HEK293 (cell line): ENCODE measurements around the gene RAD9B.

ENCODE experiments used
- CTCF ChIA-PET: fragments of 350-600 bp; formaldehyde crosslinking; extraction: SDS; loops from one replicate; lab custom pipeline; 2021; ENCODE audit warnings: antibody characterized with exemption; lab: Yijun Ruan, JAX
- POLR2A ChIA-PET: fragments of 300-600 bp; formaldehyde crosslinking; extraction: SDS; loops from one replicate; lab custom pipeline; 2020; ENCODE audit warnings: antibody characterized with exemption, inconsistent platforms; lab: Yijun Ruan, JAX
- H3K27ac ChIP-seq: fragments of 200-500 bp; sonication (Bioruptor generic); 2 replicates; pipeline ENCODE4 v1.5.1; 2014; ENCODE audit warnings: low read depth, low read length, control low read depth, inconsistent platforms; ENCODE audit errors: extremely low read depth
- H3K36me3 ChIP-seq, 2 experiments: fragments of 200-500 bp in 1 of 2; sonication (Bioruptor generic) in 1 of 2; 1 replicate in 1 of 2; 2 replicates in 1 of 2; pipeline ENCODE4 v1.5.1; 2014 to 2017; ENCODE audit warnings: inconsistent platforms in 2 of 2, low read length in 2 of 2; ENCODE audit not compliant: control insufficient read depth in 2 of 2, insufficient read depth in 1 of 2
- H3K4me1 ChIP-seq: fragments of 200-500 bp; sonication (Bioruptor generic); 2 replicates; pipeline ENCODE4 v1.5.1; 2014; ENCODE audit warnings: mild to moderate bottlenecking, low read length, inconsistent platforms; ENCODE audit not compliant: control insufficient read depth, insufficient read depth
- H3K4me3 ChIP-seq: 2 replicates; pipeline ENCODE4 v1.5.1; 2011; ENCODE audit warnings: low read depth, mild to moderate bottlenecking, control low read depth, low read length, moderate library complexity
- H3K9me3 ChIP-seq: fragments of 200-500 bp; sonication (Bioruptor generic); 2 replicates; pipeline ENCODE4 v1.5.1; 2014; ENCODE audit warnings: low read depth, low read length, inconsistent platforms; ENCODE audit not compliant: control insufficient read depth, insufficient read depth
- KLF16 ChIP-seq: fragments of 450-650 bp; formaldehyde crosslinking; IDR thresholded peaks from 2 replicates; pipeline ENCODE4 v1.5.1; 2017; ENCODE audit warnings: missing biosample characterization, missing genetic modification characterization
- ZBTB21 ChIP-seq: fragments of 450-650 bp; formaldehyde crosslinking; IDR thresholded peaks from 2 replicates; pipeline ENCODE4 v1.5.1; 2017; ENCODE audit warnings: missing biosample characterization, missing genetic modification characterization
- ZFP3 ChIP-seq: fragments of 450-650 bp; formaldehyde crosslinking; IDR thresholded peaks from 2 replicates; pipeline ENCODE4 v1.5.1; 2016; ENCODE audit warnings: low read depth, missing biosample characterization, missing genetic modification characterization
- ZNF121 ChIP-seq: fragments of 450-650 bp; formaldehyde crosslinking; IDR thresholded peaks from 2 replicates; pipeline ENCODE4 v1.5.1; 2016; ENCODE audit warnings: missing biosample characterization, missing genetic modification characterization
- ZNF140 ChIP-seq: fragments of 450-650 bp; formaldehyde crosslinking; IDR thresholded peaks from 2 replicates; pipeline ENCODE4 v1.5.1; 2016; ENCODE audit warnings: missing biosample characterization, missing genetic modification characterization
- ZNF184 ChIP-seq: fragments of 450-650 bp; IDR thresholded peaks from 2 replicates; pipeline ENCODE4 v1.5.1; 2018; ENCODE audit warnings: missing biosample characterization, mild to moderate bottlenecking, missing genetic modification characterization
- ZNF37A ChIP-seq: fragments of 450-650 bp; IDR thresholded peaks from 2 replicates; pipeline ENCODE4 v1.5.1; 2018; ENCODE audit warnings: missing biosample characterization, missing genetic modification characterization
- ZNF391 ChIP-seq: fragments of 450-650 bp; formaldehyde crosslinking; IDR thresholded peaks from 2 replicates; pipeline ENCODE4 v1.5.1; 2016; ENCODE audit warnings: low read depth, missing biosample characterization, missing genetic modification characterization, borderline replicate concordance
- ZNF416 ChIP-seq: fragments of 450-650 bp; formaldehyde crosslinking; IDR thresholded peaks from 2 replicates; pipeline ENCODE4 v1.5.1; 2016; ENCODE audit warnings: missing biosample characterization, missing genetic modification characterization
- ZNF585B ChIP-seq: fragments of 450-650 bp; formaldehyde crosslinking; IDR thresholded peaks from 2 replicates; pipeline ENCODE4 v1.5.1; 2016; ENCODE audit warnings: missing biosample characterization, missing genetic modification characterization
- ZNF621 ChIP-seq: fragments of 450-650 bp; formaldehyde crosslinking; IDR thresholded peaks from 2 replicates; pipeline ENCODE4 v1.5.1; 2017; ENCODE audit warnings: missing biosample characterization, missing genetic modification characterization
- ZNF707 ChIP-seq: fragments of 450-650 bp; formaldehyde crosslinking; IDR thresholded peaks from 2 replicates; pipeline ENCODE4 v1.5.1; 2016; ENCODE audit warnings: missing biosample characterization, missing genetic modification characterization
- ZNF76 ChIP-seq: fragments of 450-650 bp; formaldehyde crosslinking; IDR thresholded peaks from 2 replicates; pipeline ENCODE4; 2016; ENCODE audit warnings: low read depth, missing biosample characterization, missing genetic modification characterization, borderline replicate concordance
- ZNF777 ChIP-seq: fragments of 450-650 bp; formaldehyde crosslinking; IDR thresholded peaks from 2 replicates; pipeline ENCODE4 v1.5.1; 2017; ENCODE audit warnings: missing biosample characterization, missing genetic modification characterization, borderline replicate concordance
- TF ChIP-seq, protein P1 (sequence below): fragments of 450-650 bp; formaldehyde crosslinking; IDR thresholded peaks from 2 replicates; pipeline ENCODE4 v1.5.1; 2016; ENCODE audit warnings: missing biosample characterization, missing genetic modification characterization, borderline replicate concordance
- TF ChIP-seq, protein P2 (sequence below): fragments of 450-650 bp; formaldehyde crosslinking; IDR thresholded peaks from 2 replicates; pipeline ENCODE4 v1.5.1; 2016; ENCODE audit warnings: missing biosample characterization, missing genetic modification characterization
- TF ChIP-seq, protein P3 (sequence below): fragments of 450-650 bp; formaldehyde crosslinking; IDR thresholded peaks from 2 replicates; pipeline ENCODE4 v1.5.1; 2017; ENCODE audit warnings: missing biosample characterization, missing genetic modification characterization
- TF ChIP-seq, protein P4 (sequence below): fragments of 450-650 bp; formaldehyde crosslinking; IDR thresholded peaks from 2 replicates; pipeline ENCODE4 v1.5.1; 2016; ENCODE audit warnings: missing biosample characterization, missing genetic modification characterization
- TF ChIP-seq, protein P5 (sequence below): fragments of 450-650 bp; formaldehyde crosslinking; IDR thresholded peaks from 2 replicates; pipeline ENCODE4 v1.5.1; 2016; ENCODE audit warnings: missing biosample characterization, missing genetic modification characterization
- TF ChIP-seq, protein P6 (sequence below): fragments of 450-650 bp; formaldehyde crosslinking; IDR thresholded peaks from 2 replicates; pipeline ENCODE4 v1.5.1; 2016; ENCODE audit warnings: missing biosample characterization, missing genetic modification characterization
- TF ChIP-seq, protein P7 (sequence below): fragments of 450-650 bp; formaldehyde crosslinking; IDR thresholded peaks from 2 replicates; pipeline ENCODE4 v1.5.1; 2016; ENCODE audit warnings: missing biosample characterization, missing genetic modification characterization

RAD9B gene

DNA sequence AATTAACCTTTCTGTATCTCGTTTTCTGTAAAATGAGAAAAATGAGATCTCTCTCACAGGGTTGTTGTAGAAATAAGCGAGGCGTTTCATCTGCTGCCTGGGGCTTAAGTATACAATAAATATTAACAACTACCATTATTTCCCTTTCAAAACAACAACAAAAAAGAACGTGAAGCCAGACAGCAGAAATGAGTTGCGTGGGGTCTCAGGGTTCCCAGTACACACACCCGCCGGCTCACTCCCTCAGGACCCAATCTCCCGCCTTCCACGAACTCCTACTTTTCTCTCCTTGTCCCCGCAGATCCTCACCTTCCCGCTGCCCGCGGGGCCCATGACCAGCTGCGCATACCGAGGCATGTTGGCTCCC lies 34.3 kb upstream of the RAD9B start:
- Histone ChIP-seq H3K9me3 (no peaks in the 10 kb centered on the region), H3K27ac (peak overlapping the region; percentile 19; the same call in 1 of the 2 replicates), H3K4me3 (peak overlapping the region; percentile 78), H3K4me1 (peaks cover 5% of the 10 kb centered on the region; the same call in 1 of the 2 replicates), H3K36me3 (peaks cover 24% of the 10 kb centered on the region in 2 experiments; a peak in 2 of 3 replicates)
- ChIA-PET POLR2A (interaction anchor here (0.6 to 3.2 kb wide), 27 partner anchors 10 to 367 kb away, joined by 3 to 44 read pairs (median 3); partner anchors contain the start of genes ARPC3, ATP2A2, IFT81 and PPP1CC), CTCF (interaction anchor here (0.6 to 2.7 kb wide), 11 partner anchors 11 to 421 kb away, joined by 3 to 23 read pairs (median 4); partner anchors contain the start of gene ARPC3)
- no peak for TF ChIP-seq ZNF585B (tag by site-specific recombination)
- TF ChIP-seq, protein P1, sequence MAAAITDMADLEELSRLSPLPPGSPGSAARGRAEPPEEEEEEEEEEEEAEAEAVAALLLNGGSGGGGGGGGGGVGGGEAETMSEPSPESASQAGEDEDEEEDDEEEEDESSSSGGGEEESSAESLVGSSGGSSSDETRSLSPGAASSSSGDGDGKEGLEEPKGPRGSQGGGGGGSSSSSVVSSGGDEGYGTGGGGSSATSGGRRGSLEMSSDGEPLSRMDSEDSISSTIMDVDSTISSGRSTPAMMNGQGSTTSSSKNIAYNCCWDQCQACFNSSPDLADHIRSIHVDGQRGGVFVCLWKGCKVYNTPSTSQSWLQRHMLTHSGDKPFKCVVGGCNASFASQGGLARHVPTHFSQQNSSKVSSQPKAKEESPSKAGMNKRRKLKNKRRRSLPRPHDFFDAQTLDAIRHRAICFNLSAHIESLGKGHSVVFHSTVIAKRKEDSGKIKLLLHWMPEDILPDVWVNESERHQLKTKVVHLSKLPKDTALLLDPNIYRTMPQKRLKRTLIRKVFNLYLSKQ: no peak
- no peak for TF ChIP-seq ZNF37A
- no peak for TF ChIP-seq ZNF391 (tag by site-specific recombination)
- TF ChIP-seq ZNF140 (tag by site-specific recombination): no peak
- TF ChIP-seq ZNF184 (tag by site-specific recombination): no peak
- TF ChIP-seq ZNF416 (tag by site-specific recombination): no peak
- TF ChIP-seq ZNF707 (tag by site-specific recombination): no peak
- TF ChIP-seq ZBTB21: no peak
- TF ChIP-seq, protein P2, sequence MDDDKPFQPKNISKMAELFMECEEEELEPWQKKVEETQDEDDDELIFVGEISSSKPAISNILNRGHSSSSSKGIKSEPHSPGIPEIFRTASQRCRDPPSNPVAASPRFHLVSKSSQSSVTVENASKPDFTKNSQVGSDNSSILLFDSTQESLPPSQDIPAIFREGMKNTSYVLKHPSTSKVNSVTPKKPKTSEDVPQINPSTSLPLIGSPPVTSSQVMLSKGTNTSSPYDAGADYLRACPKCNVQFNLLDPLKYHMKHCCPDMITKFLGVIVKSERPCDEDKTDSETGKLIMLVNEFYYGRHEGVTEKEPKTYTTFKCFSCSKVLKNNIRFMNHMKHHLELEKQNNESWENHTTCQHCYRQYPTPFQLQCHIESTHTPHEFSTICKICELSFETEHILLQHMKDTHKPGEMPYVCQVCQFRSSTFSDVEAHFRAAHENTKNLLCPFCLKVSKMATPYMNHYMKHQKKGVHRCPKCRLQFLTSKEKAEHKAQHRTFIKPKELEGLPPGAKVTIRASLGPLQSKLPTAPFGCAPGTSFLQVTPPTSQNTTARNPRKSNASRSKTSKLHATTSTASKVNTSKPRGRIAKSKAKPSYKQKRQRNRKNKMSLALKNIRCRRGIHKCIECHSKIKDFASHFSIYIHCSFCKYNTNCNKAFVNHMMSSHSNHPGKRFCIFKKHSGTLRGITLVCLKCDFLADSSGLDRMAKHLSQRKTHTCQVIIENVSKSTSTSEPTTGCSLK: no peak
- no peak for TF ChIP-seq ZNF121 (tag by site-specific recombination)
- TF ChIP-seq, protein P3, sequence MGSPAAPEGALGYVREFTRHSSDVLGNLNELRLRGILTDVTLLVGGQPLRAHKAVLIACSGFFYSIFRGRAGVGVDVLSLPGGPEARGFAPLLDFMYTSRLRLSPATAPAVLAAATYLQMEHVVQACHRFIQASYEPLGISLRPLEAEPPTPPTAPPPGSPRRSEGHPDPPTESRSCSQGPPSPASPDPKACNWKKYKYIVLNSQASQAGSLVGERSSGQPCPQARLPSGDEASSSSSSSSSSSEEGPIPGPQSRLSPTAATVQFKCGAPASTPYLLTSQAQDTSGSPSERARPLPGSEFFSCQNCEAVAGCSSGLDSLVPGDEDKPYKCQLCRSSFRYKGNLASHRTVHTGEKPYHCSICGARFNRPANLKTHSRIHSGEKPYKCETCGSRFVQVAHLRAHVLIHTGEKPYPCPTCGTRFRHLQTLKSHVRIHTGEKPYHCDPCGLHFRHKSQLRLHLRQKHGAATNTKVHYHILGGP: no peak
- TF ChIP-seq ZFP3 (tag by site-specific recombination): peak; percentile 71
- TF ChIP-seq, protein P4, sequence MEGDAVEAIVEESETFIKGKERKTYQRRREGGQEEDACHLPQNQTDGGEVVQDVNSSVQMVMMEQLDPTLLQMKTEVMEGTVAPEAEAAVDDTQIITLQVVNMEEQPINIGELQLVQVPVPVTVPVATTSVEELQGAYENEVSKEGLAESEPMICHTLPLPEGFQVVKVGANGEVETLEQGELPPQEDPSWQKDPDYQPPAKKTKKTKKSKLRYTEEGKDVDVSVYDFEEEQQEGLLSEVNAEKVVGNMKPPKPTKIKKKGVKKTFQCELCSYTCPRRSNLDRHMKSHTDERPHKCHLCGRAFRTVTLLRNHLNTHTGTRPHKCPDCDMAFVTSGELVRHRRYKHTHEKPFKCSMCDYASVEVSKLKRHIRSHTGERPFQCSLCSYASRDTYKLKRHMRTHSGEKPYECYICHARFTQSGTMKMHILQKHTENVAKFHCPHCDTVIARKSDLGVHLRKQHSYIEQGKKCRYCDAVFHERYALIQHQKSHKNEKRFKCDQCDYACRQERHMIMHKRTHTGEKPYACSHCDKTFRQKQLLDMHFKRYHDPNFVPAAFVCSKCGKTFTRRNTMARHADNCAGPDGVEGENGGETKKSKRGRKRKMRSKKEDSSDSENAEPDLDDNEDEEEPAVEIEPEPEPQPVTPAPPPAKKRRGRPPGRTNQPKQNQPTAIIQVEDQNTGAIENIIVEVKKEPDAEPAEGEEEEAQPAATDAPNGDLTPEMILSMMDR (tag by site-specific recombination): no peak
- no peak for TF ChIP-seq ZNF777
- TF ChIP-seq ZNF76 (tag by site-specific recombination): peak; percentile 15; the same call in 1 of the 2 replicates
- TF ChIP-seq, protein P5, sequence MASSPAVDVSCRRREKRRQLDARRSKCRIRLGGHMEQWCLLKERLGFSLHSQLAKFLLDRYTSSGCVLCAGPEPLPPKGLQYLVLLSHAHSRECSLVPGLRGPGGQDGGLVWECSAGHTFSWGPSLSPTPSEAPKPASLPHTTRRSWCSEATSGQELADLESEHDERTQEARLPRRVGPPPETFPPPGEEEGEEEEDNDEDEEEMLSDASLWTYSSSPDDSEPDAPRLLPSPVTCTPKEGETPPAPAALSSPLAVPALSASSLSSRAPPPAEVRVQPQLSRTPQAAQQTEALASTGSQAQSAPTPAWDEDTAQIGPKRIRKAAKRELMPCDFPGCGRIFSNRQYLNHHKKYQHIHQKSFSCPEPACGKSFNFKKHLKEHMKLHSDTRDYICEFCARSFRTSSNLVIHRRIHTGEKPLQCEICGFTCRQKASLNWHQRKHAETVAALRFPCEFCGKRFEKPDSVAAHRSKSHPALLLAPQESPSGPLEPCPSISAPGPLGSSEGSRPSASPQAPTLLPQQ (tag by site-specific recombination): peak; percentile 72; the same call in 1 of the 2 replicates
- TF ChIP-seq, protein P6, sequence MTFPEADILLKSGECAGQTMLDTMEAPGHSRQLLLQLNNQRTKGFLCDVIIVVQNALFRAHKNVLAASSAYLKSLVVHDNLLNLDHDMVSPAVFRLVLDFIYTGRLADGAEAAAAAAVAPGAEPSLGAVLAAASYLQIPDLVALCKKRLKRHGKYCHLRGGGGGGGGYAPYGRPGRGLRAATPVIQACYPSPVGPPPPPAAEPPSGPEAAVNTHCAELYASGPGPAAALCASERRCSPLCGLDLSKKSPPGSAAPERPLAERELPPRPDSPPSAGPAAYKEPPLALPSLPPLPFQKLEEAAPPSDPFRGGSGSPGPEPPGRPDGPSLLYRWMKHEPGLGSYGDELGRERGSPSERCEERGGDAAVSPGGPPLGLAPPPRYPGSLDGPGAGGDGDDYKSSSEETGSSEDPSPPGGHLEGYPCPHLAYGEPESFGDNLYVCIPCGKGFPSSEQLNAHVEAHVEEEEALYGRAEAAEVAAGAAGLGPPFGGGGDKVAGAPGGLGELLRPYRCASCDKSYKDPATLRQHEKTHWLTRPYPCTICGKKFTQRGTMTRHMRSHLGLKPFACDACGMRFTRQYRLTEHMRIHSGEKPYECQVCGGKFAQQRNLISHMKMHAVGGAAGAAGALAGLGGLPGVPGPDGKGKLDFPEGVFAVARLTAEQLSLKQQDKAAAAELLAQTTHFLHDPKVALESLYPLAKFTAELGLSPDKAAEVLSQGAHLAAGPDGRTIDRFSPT (tag by site-specific recombination): peak; percentile 55; the same call in 1 of the 2 replicates
- TF ChIP-seq ZNF621: no peak
- TF ChIP-seq, protein P7, sequence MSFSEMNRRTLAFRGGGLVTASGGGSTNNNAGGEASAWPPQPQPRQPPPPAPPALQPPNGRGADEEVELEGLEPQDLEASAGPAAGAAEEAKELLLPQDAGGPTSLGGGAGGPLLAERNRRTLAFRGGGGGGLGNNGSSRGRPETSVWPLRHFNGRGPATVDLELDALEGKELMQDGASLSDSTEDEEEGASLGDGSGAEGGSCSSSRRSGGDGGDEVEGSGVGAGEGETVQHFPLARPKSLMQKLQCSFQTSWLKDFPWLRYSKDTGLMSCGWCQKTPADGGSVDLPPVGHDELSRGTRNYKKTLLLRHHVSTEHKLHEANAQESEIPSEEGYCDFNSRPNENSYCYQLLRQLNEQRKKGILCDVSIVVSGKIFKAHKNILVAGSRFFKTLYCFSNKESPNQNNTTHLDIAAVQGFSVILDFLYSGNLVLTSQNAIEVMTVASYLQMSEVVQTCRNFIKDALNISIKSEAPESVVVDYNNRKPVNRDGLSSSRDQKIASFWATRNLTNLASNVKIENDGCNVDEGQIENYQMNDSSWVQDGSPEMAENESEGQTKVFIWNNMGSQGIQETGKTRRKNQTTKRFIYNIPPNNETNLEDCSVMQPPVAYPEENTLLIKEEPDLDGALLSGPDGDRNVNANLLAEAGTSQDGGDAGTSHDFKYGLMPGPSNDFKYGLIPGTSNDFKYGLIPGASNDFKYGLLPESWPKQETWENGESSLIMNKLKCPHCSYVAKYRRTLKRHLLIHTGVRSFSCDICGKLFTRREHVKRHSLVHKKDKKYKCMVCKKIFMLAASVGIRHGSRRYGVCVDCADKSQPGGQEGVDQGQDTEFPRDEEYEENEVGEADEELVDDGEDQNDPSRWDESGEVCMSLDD: no peak
- no peak for TF ChIP-seq KLF16 (tag by site-specific recombination)
